Ishikawa (cell line): ENCODE results near the gene SATB1.

Source experiments
- EP300 ChIP-seq: IDR thresholded peaks from 2 replicates; pipeline ENCODE4 v1.6.1; 2012; ENCODE audit warnings: borderline replicate concordance
- MAX ChIP-seq: IDR thresholded peaks from 2 replicates; pipeline ENCODE4 v1.6.1; 2012
- TAF1 ChIP-seq: IDR thresholded peaks from 2 replicates; pipeline ENCODE4 v1.6.1; 2012; ENCODE audit warnings: low read depth, mild to moderate bottlenecking

DNA sequence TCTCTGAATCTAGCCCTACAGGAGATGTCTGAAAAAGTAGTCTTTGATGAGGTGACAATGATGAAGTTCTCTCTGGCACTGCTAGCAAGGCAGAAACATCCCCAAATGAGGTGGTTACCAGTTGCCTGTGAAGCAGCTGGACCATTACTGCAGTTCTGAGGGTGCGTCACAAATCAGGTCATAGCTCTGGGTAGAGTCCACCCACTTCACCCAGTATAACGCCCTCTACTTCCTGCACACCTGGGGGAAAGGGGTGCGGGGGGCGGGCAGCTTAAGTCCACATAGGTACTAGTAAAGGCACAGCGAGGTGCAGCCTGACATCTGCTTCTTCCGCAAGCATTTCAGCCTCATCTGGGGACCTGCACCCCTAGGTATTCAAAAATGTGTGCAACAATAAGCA, 13.4 kb upstream of the SATB1 start:
- TF ChIP-seq EP300 (no peak), TAF1 (no peak), MAX (no peak)
